Esophagus squamous epithelium (tissue), 5 donors: Measurements from ENCODE around the gene CFAP97. TPM values are rescaled to one million over a fixed set of nuclear protein-coding genes. Genes with fewer than 3 reads are reported as not detected.

ENCODE experiments used
- DNase-seq: peaks from one replicate; lab custom pipeline; 2025; lab: John Stamatoyannopoulos, UW
- H3K27ac ChIP-seq, 4 donors: fragments of 200-600 bp; sonication (generic); one replicate each; pipeline ENCODE4 v1.5.1; 2016 to 2019; ENCODE audit warnings: mild to moderate bottlenecking in 1 of 4
- H3K27me3 ChIP-seq, 4 donors: fragments of 200-600 bp; sonication (generic); 1 replicate in 3 of 4; 2 replicates in 1 of 4; pipeline versions ENCODE4 v1.5.1 to v1.6.0; 2017 to 2021; ENCODE audit warnings: antibody characterized with exemption in 1 of 4
- H3K36me3 ChIP-seq, 3 donors: fragments of 200-600 bp; sonication (generic); one replicate each; pipeline ENCODE4 v1.5.1; 2016 to 2019
- H3K4me1 ChIP-seq, 3 donors: fragments of 200-600 bp; sonication (generic); one replicate each; pipeline ENCODE4 v1.5.1; 2017 to 2019
- H3K4me3 ChIP-seq, 4 donors: fragments of 200-600 bp; sonication (generic); 1 replicate in 3 of 4; 2 replicates in 1 of 4; pipeline ENCODE4 v1.5.1; 2016 to 2019; ENCODE audit warnings: mild to moderate bottlenecking in 2 of 4, moderate library complexity in 1 of 4
- H3K9me3 ChIP-seq, 3 donors: fragments of 200-600 bp; sonication (generic); one replicate each; pipeline ENCODE4 v1.5.1; 2016 to 2019
- POLR2A ChIP-seq, 4 donors: fragments of 450-650 bp; IDR thresholded peaks; one replicate each; pipeline ENCODE4 v1.6.1; 2017; ENCODE audit warnings: antibody characterized with exemption in 4 of 4, mild to moderate bottlenecking in 4 of 4, moderate library complexity in 3 of 4
- WGBS, 2 donors: methylation state at CpG; one replicate each; pipeline ENCODE4 v1.1.5; 2018; 5-methylcytosine and 5-hydroxymethylcytosine counted together
- intact Hi-C: fragments of 100-400 bp; cut with DNase I; formaldehyde crosslinking; loops from one replicate; pipeline ENCODE4 v1.15.0; 2022
- total RNA-seq, 4 donors: library from RNA; depleted of rRNA; stranded (reverse); fragments of >200 nt; gene quantifications; one replicate each; pipeline ENCODE4 v1.1.0, GENCODE V29; 2016
- TF ChIP-seq, protein P1 (sequence below), 6 experiments: fragments of 450-650 bp in 4 of 6; fragments of 200-600 bp in 2 of 6; sonication (generic) in 2 of 6; IDR thresholded peaks; one replicate each; pipeline ENCODE4 v1.5.1; 2016 to 2019; ENCODE audit warnings: antibody characterized with exemption in 6 of 6, mild to moderate bottlenecking in 4 of 6, moderate library complexity in 4 of 6
- donor health status: DM: yes; HTN: yes; CAD: no.

The CFAP97 gene
- total RNA-seq, 4 donors from 2014 or later, result 14.6 to 34.0 (median 20.0) TPM

DNA sequence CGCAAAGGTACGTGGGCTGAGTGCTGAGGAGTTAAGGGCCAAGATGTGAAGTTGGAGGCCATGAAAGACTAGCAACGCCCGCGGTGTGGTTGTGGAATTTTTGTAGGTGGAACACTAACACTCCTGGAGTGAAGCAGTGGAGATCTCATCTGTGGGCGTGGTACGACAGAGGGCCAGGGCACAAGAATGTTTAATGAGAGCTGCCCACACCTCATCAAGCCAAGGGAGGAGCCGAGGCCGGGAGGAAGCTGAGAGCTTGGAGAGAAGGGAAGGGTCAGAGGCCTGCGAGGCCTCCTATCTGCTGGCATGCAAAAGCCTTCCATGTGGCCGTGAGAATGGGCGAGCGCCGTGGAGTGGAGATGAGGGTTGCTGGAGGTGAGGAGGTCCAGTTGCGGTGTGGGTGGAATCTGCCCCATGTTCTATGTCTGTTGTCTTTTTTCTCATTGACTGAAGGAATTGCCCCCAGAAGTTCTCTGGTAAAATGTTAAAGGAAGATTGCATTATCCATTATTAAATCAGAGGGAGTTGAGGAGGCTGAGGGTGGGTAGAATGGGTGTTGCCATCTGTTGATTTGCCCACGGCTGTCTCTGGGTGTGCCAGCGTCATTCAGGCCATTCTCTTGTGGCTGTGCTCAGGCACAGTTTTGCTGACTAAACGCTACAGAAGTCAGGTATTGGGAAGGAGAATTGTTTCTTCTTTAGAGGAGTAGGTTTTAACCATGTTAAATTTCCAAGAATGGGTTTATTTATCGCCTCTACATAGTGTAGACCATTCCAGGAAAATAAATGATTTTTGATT is 25.4 kb upstream of the CFAP97 start:
- no peak overlapping the region for H3K27ac ChIP-seq
- H3K4me1 ChIP-seq, result peaks cover 0 to 25% (median 4%) of the 10 kb centered on the region in 3 donors
- H3K27me3 ChIP-seq, result no peaks in the 10 kb centered on the region
- no peak for DNase-seq
- no peaks in the 10 kb centered on the region for H3K36me3 ChIP-seq
- no peaks in the 10 kb centered on the region for H3K9me3 ChIP-seq
- no peak overlapping the region for H3K4me3 ChIP-seq
- TF ChIP-seq POLR2A (IDR thresholded peaks at IDR 0.05), result no peak
- TF ChIP-seq, protein P1, sequence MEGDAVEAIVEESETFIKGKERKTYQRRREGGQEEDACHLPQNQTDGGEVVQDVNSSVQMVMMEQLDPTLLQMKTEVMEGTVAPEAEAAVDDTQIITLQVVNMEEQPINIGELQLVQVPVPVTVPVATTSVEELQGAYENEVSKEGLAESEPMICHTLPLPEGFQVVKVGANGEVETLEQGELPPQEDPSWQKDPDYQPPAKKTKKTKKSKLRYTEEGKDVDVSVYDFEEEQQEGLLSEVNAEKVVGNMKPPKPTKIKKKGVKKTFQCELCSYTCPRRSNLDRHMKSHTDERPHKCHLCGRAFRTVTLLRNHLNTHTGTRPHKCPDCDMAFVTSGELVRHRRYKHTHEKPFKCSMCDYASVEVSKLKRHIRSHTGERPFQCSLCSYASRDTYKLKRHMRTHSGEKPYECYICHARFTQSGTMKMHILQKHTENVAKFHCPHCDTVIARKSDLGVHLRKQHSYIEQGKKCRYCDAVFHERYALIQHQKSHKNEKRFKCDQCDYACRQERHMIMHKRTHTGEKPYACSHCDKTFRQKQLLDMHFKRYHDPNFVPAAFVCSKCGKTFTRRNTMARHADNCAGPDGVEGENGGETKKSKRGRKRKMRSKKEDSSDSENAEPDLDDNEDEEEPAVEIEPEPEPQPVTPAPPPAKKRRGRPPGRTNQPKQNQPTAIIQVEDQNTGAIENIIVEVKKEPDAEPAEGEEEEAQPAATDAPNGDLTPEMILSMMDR (IDR thresholded peaks at IDR 0.05), result no peak
- 81 to 83% methylated on average over 17 to 19 of the region's 19 CpGs for WGBS, 2 donors
- intact Hi-C loops, result no loop called here

DNA sequence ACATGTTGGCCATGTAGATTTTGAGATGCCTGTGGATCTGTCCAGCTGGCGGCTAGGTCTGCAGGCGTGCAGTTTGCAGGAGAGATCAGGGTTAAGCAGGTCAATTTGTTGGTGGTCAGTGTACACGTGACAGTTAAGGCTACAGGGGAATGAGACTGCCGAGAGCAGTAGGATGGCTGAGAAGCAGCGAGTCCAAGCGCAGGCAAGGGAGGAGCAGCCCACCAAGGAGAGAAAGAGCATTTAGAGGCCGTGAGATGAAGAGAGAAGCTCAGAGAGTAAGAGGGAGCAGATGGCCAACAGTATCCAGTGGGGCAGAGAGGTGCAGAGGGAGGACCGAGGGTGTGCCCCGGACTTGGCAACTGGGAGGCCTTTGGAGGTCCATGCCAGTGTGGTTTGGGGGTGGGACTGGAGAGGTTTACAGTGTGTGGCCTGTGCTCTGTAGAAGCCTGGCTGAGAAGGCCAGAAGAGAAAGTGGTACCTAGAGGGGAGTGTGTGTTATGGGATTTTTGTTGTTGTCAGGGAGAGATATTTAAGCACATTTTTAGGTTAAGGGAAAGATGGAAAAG is 24.0 kb upstream of the CFAP97 start:
- Histone ChIP-seq H3K4me3 (no peak overlapping the region), H3K9me3 (no peaks in the 10 kb centered on the region), H3K27me3 (no peaks in the 10 kb centered on the region), H3K27ac (no peak overlapping the region), H3K4me1 (peaks cover 0 to 21% (median 4%) of the 10 kb centered on the region in 3 donors), H3K36me3 (no peaks in the 10 kb centered on the region)
- intact Hi-C loops, result no loop called here
- WGBS, 2 donors, result 94 to 95% methylated on average over 8 to 9 of the region's 9 CpGs
- no peak for DNase-seq
- TF ChIP-seq, protein P1 (IDR thresholded peaks at IDR 0.05), result no peak
- no peak for TF ChIP-seq POLR2A (IDR thresholded peaks at IDR 0.05)

DNA sequence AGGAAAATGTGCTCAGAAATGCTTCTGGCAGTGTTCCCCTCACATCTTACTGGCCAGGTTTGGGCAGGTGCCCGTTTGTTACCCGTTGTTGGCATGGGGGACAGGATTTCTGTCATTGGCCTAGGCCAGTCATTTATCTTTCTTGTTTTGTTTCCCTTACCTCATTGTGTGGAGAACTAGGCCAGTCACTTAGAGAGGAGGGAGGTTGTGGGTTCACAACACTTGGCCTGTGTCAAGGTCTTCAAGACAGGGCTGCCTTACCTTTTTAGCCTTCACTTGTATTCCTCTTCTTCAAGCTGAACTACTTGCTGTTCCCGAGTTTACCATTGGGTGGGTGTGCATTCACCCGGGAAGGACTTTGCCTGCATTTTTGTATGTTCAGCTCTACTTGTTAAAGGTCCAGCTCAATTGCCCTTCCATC is 23.3 kb upstream of the CFAP97 start:
- no peaks in the 10 kb centered on the region for H3K9me3 ChIP-seq
- H3K27me3 ChIP-seq, result no peaks in the 10 kb centered on the region
- 20 to 25% methylated on average over 4 of the region's 4 CpGs for WGBS, 2 donors
- H3K36me3 ChIP-seq, result no peaks in the 10 kb centered on the region
- H3K4me1 ChIP-seq, result peaks cover 0 to 16% (median 4%) of the 10 kb centered on the region in 3 donors
- H3K27ac ChIP-seq, result peak overlapping the region in 1 of 4 donors; percentile 2
- intact Hi-C loops, result no loop called here
- no peak for DNase-seq
- TF ChIP-seq POLR2A (IDR thresholded peaks at IDR 0.05), result no peak
- TF ChIP-seq, protein P1 (IDR thresholded peaks at IDR 0.05), result no peak
- no peak overlapping the region for H3K4me3 ChIP-seq

DNA sequence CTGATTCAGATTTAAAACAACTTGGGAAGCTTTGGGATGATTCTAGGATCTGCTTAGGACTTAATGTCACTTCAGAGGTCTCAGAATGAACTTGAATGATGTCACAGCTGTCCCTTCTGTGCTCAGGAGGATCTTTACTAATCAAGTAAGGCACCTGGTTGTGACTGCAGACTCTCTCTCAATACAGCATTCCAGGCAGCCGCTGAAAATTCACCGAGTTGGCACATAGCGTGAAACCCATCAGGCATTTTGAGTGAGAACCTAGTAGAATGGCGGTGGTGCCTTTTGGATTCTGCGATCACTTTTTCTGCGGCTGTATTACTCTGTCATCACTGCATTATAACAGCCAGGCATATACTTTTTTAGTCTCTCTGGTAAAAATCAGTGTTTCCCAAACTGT is 22.1 kb upstream of the CFAP97 start:
- H3K27ac ChIP-seq, result no peak overlapping the region
- no peaks in the 10 kb centered on the region for H3K27me3 ChIP-seq
- intact Hi-C loops, result no loop called here
- H3K4me1 ChIP-seq, result peaks cover 0 to 15% (median 4%) of the 10 kb centered on the region in 3 donors
- no peaks in the 10 kb centered on the region for H3K36me3 ChIP-seq
- no peaks in the 10 kb centered on the region for H3K9me3 ChIP-seq
- TF ChIP-seq, protein P1 (IDR thresholded peaks at IDR 0.05), result no peak
- no peak for TF ChIP-seq POLR2A (IDR thresholded peaks at IDR 0.05)
- no peak for DNase-seq
- WGBS, 2 donors, result 92 to 98% methylated on average over 6 of the region's 6 CpGs
- H3K4me3 ChIP-seq, result no peak overlapping the region

DNA sequence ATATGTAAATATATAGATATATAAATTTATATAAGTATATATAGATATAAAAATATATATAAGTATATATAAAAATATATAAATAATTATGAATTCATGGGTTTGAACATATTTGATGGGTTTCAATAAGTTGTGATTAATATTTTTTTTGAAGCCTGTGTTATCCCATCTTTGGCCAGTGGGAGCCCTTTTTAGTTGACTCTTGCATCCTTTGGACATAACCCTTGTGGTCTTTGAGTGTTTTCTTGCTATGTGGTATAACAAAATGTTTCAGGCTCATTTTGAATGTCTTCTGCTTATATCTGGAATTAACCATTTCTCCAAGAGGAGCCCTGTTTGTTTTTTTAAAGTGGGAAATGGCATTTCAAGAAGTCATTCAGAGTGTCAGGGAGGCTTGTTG is 20.8 kb upstream of the CFAP97 start:
- intact Hi-C loops, result no loop called here

More for the DNA sequence above, 20.8 kb upstream of the CFAP97 start:
- DNase-seq, result no peak
- H3K4me1 ChIP-seq, result peaks cover 0 to 20% (median 4%) of the 10 kb centered on the region in 3 donors
- no peak overlapping the region for H3K27ac ChIP-seq
- no peak overlapping the region for H3K4me3 ChIP-seq
- no peak for TF ChIP-seq POLR2A (IDR thresholded peaks at IDR 0.05)
- TF ChIP-seq, protein P1 (IDR thresholded peaks at IDR 0.05), result peak in 2 of 6 experiments; percentile 9 to 13
- H3K36me3 ChIP-seq, result no peaks in the 10 kb centered on the region
- H3K9me3 ChIP-seq, result no peaks in the 10 kb centered on the region
- no peaks in the 10 kb centered on the region for H3K27me3 ChIP-seq
